ENCODE measurements around the gene ARID5B.

DNA sequence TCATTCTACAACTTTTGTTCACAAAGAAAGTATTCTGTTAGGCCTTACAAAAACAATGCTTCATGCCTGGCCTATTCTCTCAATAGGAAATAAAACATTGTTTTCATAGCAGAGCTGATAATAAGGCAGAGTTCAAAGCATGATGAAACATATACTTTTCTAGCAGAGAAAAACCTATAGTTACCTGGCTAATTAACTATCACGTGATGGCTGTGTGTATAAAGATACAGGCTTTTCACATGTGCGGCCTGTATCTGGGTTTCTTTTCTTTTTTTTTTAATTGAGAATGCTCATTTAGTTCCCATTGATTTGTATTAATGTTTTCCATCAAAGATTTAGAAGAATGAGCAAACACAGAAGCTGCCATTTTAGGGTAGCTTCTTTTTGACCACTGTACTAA, 51.7 kb downstream of the ARID5B start:
- no peak for TF ChIP-seq POLR2A (IDR thresholded peaks at IDR 0.05; ENCODE audit: low read depth, low read length)
- TF ChIP-seq TAF1 (IDR thresholded peaks at IDR 0.05; ENCODE audit: low read depth, low read length), result no peak
- TF ChIP-seq POLR2AphosphoS5 (IDR thresholded peaks at IDR 0.05; ENCODE audit: low read depth, low read length), result no peak
- TF ChIP-seq SPI1 (IDR thresholded peaks at IDR 0.05; ENCODE audit: low read depth, low read length), result no peak
- TF ChIP-seq POU2F2 (IDR thresholded peaks at IDR 0.05; ENCODE audit: low read depth, low read length), result no peak
- no peak for TF ChIP-seq PAX5 (IDR thresholded peaks at IDR 0.05; ENCODE audit: insufficient read depth, low read length, severe bottlenecking)

All from GM12891 (cell line).